Upper lobe of left lung (tissue), 6 donors: ENCODE data around the gene SENP8. TPM values are rescaled to one million over a fixed set of nuclear protein-coding genes. Genes with fewer than 3 reads are reported as not detected.
"Not testable (repeated sequence)": the region's sequence is repeated elsewhere in the genome, so short reads cannot be mapped to it uniquely, and the experiment has no call there.

Experiments
- ATAC-seq, 2 donors: fragments of 200-7000 bp; cut with Tn5 transposase; one replicate each; pipeline ENCODE4 v1.9.1; 2022; ENCODE audit warnings: mild to moderate bottlenecking in 2 of 2, moderate library complexity in 2 of 2; ENCODE audit not compliant: low FRiP score in 2 of 2
- DNase-seq, 2 donors: peaks; one replicate each; pipeline ENCODE4 v3.0.0-alpha.2; 2019 to 2020
- H3K27ac ChIP-seq, 4 donors: fragments of 200-600 bp; sonication (generic); one replicate each; pipeline ENCODE4 v1.5.1; 2016 to 2019
- H3K27me3 ChIP-seq, 4 donors: fragments of 200-600 bp; sonication (generic); one replicate each; pipeline ENCODE4 v1.5.1; 2017 to 2019
- H3K36me3 ChIP-seq, 4 donors: fragments of 200-600 bp; sonication (generic); one replicate each; pipeline ENCODE4 v1.5.1; 2016 to 2019
- H3K4me1 ChIP-seq, 4 donors: fragments of 200-600 bp; sonication (generic); one replicate each; pipeline ENCODE4 v1.5.1; 2018 to 2019
- H3K4me3 ChIP-seq, 4 donors: fragments of 200-600 bp; sonication (generic); one replicate each; pipeline ENCODE4 v1.5.1; 2017 to 2019; ENCODE audit warnings: mild to moderate bottlenecking in 2 of 4, moderate library complexity in 1 of 4
- H3K9me3 ChIP-seq, 4 donors: fragments of 200-600 bp; sonication (generic); one replicate each; pipeline ENCODE4 v1.5.1; 2018 to 2019
- CTCF ChIP-seq, 6 experiments: fragments of 450-650 bp in 4 of 6; fragments of 200-600 bp in 2 of 6; sonication (generic) in 2 of 6; IDR thresholded peaks; one replicate each; pipeline ENCODE4 v1.5.1; 2016 to 2019; ENCODE audit warnings: antibody characterized with exemption in 6 of 6
- EP300 ChIP-seq, 4 donors: sonication (generic); formaldehyde crosslinking; IDR thresholded peaks; one replicate each; pipeline ENCODE4 v1.5.1; 2017; ENCODE audit warnings: antibody characterized with exemption in 4 of 4, control low read depth in 2 of 4
- POLR2A ChIP-seq, 4 donors: fragments of 450-650 bp; IDR thresholded peaks; one replicate each; pipeline ENCODE4 v1.5.1; 2016 to 2017; ENCODE audit warnings: antibody characterized with exemption in 4 of 4, mild to moderate bottlenecking in 2 of 4
- POLR2AphosphoS5 ChIP-seq, 2 donors: sonication (generic); formaldehyde crosslinking; IDR thresholded peaks; one replicate each; pipeline ENCODE4 v1.5.1; 2017; ENCODE audit warnings: antibody characterized with exemption in 2 of 2
- WGBS, 2 donors: methylation state at CpG; one replicate each; pipeline ENCODE4 v1.1.5; 2017 to 2018; 5-methylcytosine and 5-hydroxymethylcytosine counted together
- total RNA-seq, 6 donors: library from RNA; depleted of rRNA in 4 of 6; stranded (reverse); fragments of >200 nt in 4 of 6; gene quantifications; one replicate each; pipeline versions ENCODE4 v1.1.0 to v1.2.1, GENCODE V29; 2016 to 2021
- donor health status: DM: no; HTN: no; CAD: no; lungs with moderate emphysema.
- donor health status: DM: no; HTN: yes; CAD: no; lungs with severe emphysema.

SENP8 gene
- total RNA-seq = 1 to 10 TPM in 3 of 6 donors, under 1 TPM in 2, not detected in 1; 0.55 to 3.8 (median 3.0) TPM

GRCh38 chr15:72118017-72118978 lies at the start of gene SENP8, which contains the start of gene MYO9A:
SENP8 (plus strand) TSS chr15:72118403; CDS start chr15:72139624, 21,221 bp downstream.
MYO9A (minus strand) TSS chr15:72118150; CDS start chr15:72046563, 71,587 bp downstream.
- Histone ChIP-seq H3K27me3 (no peaks in the 10 kb centered on the region), H3K27ac (peak within 1 kb of the TSS; percentile 90 to 98 (median 92))
- WGBS, 2 donors = 0 to 1% methylated on average over 42 to 69 of the region's 69 CpGs

GRCh38 chr15:72068856-72069255 lies 49.3 kb upstream of the SENP8 start:
- DNase-seq (no peak), ATAC-seq (no peak)
- TF ChIP-seq CTCF (IDR thresholded peaks at IDR 0.05) = no peak
- no peak for TF ChIP-seq POLR2AphosphoS5 (IDR thresholded peaks at IDR 0.05)
- TF ChIP-seq EP300 (IDR thresholded peaks at IDR 0.05) = no peak
- no peak for TF ChIP-seq POLR2A (IDR thresholded peaks at IDR 0.05)
- Histone ChIP-seq H3K27me3 (no peaks in the 10 kb centered on the region), H3K27ac (no peak overlapping the region), H3K9me3 (no peaks in the 10 kb centered on the region), H3K36me3 (no peaks in the 10 kb centered on the region), H3K4me3 (no peak overlapping the region), H3K4me1 (no peaks in the 10 kb centered on the region)

More at GRCh38 chr15:72118017-72118978, at the start of gene SENP8, which contains the start of gene MYO9A:
- Histone ChIP-seq H3K36me3 (no peaks in the 10 kb centered on the region), H3K9me3 (no peaks in the 10 kb centered on the region), H3K4me1 (peaks cover 13 to 25% (median 21%) of the 10 kb centered on the region in 4 donors), H3K4me3 (peak within 1 kb of the TSS; percentile 60 to 96 (median 92))
- peak; percentile 97 to 100 for DNase-seq
- peak; percentile 93 to 96 for ATAC-seq
- peak in 2 of 4 donors; percentile 44 to 60 for TF ChIP-seq POLR2A (IDR thresholded peaks at IDR 0.05)
- TF ChIP-seq EP300 (IDR thresholded peaks at IDR 0.05) = no peak
- TF ChIP-seq POLR2AphosphoS5 (IDR thresholded peaks at IDR 0.05) = peak; percentile 42 to 72
- peak in 2 of 6 experiments; percentile 35 to 45 for TF ChIP-seq CTCF (IDR thresholded peaks at IDR 0.05)

- no peak overlapping the region for H3K4me3 ChIP-seq
- TF ChIP-seq POLR2AphosphoS5 (IDR thresholded peaks at IDR 0.05) (no peak), EP300 (IDR thresholded peaks at IDR 0.05) (no peak), POLR2A (IDR thresholded peaks at IDR 0.05) (no peak), CTCF (IDR thresholded peaks at IDR 0.05) (no peak)
- H3K36me3 ChIP-seq = no peaks in the 10 kb centered on the region
- H3K4me1 ChIP-seq = no peaks in the 10 kb centered on the region
- no peaks in the 10 kb centered on the region for H3K27me3 ChIP-seq
- ATAC-seq = no peak
- 85 to 91% methylated on average over 1 of the region's 1 CpG for WGBS, 2 donors
- no peaks in the 10 kb centered on the region for H3K9me3 ChIP-seq
- DNase-seq = no peak
- no peak overlapping the region for H3K27ac ChIP-seq
Measured at GRCh38 chr15:72070817-72071447, 47.3 kb upstream of the SENP8 start.

GRCh38 chr15:72071448-72071825 lies 46.8 kb upstream of the SENP8 start:
- 91 to 96% methylated on average over 8 of the region's 8 CpGs for WGBS, 2 donors
- H3K27me3 ChIP-seq, H3K36me3 ChIP-seq, DNase-seq, ATAC-seq, H3K4me3 ChIP-seq, H3K27ac ChIP-seq, H3K4me1 ChIP-seq, H3K9me3 ChIP-seq: not testable (repeated sequence)

- 80% methylated on average over 5 of the region's 5 CpGs for WGBS, 2 donors
- no peaks in the 10 kb centered on the region for H3K4me1 ChIP-seq
- ATAC-seq = no peak
- no peak for DNase-seq
- TF ChIP-seq POLR2A (IDR thresholded peaks at IDR 0.05) = no peak
- no peak for TF ChIP-seq CTCF (IDR thresholded peaks at IDR 0.05)
- TF ChIP-seq POLR2AphosphoS5 (IDR thresholded peaks at IDR 0.05) = no peak
- no peak for TF ChIP-seq EP300 (IDR thresholded peaks at IDR 0.05)
- H3K4me3 ChIP-seq = no peak overlapping the region
- no peaks in the 10 kb centered on the region for H3K27me3 ChIP-seq
- H3K36me3 ChIP-seq = no peaks in the 10 kb centered on the region
- no peak overlapping the region for H3K27ac ChIP-seq
- no peaks in the 10 kb centered on the region for H3K9me3 ChIP-seq
Measured at GRCh38 chr15:72074335-72075060, 43.7 kb upstream of the SENP8 start.
